ENCODE results near the gene PRKAR1A. TPM values are rescaled to one million over a fixed set of nuclear protein-coding genes. Genes with fewer than 3 reads are reported as not detected.

PRKAR1A gene
- total RNA-seq, 4 donors from 2014 or later, result 388 to 501 (median 431) TPM

DNA sequence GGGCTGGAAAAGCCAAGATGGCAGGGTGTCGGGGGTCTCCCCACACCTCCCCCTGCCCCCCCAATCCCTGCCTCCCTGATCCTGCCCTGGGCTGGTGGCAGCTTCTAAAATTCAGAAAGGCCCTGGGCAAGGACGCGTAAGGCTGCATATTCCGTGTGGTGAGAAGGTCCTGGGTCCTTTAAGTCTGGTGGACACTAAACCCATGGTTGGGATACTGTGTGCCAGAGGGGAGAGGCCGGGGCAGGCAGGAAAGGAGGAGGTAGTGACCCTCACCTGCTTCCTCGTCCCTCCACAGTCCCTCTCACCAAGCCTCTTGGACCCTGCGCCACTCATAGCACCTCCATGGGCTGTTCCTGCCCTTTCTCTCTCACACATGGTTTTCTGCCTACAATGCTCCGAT lies 28.8 kb downstream of the PRKAR1A start:
- TF ChIP-seq, protein P1, sequence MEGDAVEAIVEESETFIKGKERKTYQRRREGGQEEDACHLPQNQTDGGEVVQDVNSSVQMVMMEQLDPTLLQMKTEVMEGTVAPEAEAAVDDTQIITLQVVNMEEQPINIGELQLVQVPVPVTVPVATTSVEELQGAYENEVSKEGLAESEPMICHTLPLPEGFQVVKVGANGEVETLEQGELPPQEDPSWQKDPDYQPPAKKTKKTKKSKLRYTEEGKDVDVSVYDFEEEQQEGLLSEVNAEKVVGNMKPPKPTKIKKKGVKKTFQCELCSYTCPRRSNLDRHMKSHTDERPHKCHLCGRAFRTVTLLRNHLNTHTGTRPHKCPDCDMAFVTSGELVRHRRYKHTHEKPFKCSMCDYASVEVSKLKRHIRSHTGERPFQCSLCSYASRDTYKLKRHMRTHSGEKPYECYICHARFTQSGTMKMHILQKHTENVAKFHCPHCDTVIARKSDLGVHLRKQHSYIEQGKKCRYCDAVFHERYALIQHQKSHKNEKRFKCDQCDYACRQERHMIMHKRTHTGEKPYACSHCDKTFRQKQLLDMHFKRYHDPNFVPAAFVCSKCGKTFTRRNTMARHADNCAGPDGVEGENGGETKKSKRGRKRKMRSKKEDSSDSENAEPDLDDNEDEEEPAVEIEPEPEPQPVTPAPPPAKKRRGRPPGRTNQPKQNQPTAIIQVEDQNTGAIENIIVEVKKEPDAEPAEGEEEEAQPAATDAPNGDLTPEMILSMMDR (IDR thresholded peaks at IDR 0.05; ENCODE audit: low read depth), result no peak

DNA sequence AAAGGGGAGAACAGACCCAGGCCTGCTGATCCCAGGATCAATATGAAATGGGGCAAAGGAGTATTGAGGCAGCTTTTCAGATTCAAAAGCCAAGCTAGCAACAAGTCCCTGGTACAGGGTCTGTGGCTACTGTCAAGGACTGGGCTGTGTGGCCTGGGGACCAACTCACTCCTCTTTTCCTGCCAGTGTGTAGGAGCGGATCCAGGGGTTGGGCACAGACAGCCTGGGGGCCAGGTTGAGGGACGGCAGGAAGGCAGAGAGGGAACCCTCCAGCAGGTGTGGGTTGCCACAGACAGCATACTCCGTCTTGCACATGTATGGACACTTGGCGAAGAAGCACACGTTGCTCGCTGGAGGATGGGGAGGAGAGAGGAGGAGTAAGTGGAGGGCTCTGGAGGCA lies 29.6 kb downstream of the PRKAR1A start:
- TF ChIP-seq, protein P1 (IDR thresholded peaks at IDR 0.05; ENCODE audit: low read depth), result no peak

- TF ChIP-seq, protein P1 (IDR thresholded peaks at IDR 0.05; ENCODE audit: low read depth), result no peak
Observed at GRCh38 chr17:68542698-68543463, 30.7 kb downstream of the PRKAR1A start.

GRCh38 chr17:68544111-68544915 lies 32.1 kb downstream of the PRKAR1A start:
- TF ChIP-seq, protein P1 (IDR thresholded peaks at IDR 0.05; ENCODE audit: low read depth), result no peak

DNA sequence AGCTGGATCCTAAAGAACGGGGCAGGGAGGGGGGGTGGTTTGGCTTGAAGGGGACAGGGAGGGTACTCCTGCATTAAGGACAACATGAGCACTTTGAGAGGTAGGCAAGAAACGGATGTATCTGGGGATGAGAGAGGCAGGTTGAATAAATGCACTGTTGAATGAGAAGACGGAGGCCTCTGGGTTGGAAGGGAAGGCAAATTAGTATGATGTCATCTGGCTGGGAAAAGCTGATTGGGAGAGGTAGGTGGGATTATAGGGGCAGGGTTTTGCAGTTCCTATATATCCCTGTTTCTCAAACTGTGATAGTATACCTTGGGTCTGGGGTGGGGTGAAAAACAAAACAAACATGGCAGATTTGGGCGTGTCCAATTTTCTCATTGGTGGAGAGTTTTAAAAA lies 44.3 kb downstream of the PRKAR1A start:
- TF ChIP-seq, protein P1 (IDR thresholded peaks at IDR 0.05; ENCODE audit: low read depth), result no peak

- TF ChIP-seq, protein P1 (IDR thresholded peaks at IDR 0.05; ENCODE audit: low read depth), result no peak
Observed at GRCh38 chr17:68559316-68559715, 47.1 kb downstream of the PRKAR1A start.

Measured in subcutaneous adipose tissue (tissue), 4 donors.